ENCODE results near the gene CADM4. TPM values are rescaled to one million over a fixed set of nuclear protein-coding genes. Genes with fewer than 3 reads are reported as not detected.
A peak's percentile ranks its signal among the peaks of the same experiment; 100 is the strongest.
"Not testable (repeated sequence)": the region's sequence is repeated elsewhere in the genome, so short reads cannot be mapped to it uniquely, and the experiment has no call there.

CADM4 gene, protein sequence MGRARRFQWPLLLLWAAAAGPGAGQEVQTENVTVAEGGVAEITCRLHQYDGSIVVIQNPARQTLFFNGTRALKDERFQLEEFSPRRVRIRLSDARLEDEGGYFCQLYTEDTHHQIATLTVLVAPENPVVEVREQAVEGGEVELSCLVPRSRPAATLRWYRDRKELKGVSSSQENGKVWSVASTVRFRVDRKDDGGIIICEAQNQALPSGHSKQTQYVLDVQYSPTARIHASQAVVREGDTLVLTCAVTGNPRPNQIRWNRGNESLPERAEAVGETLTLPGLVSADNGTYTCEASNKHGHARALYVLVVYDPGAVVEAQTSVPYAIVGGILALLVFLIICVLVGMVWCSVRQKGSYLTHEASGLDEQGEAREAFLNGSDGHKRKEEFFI
- 10.5 and 23.0 TPM in 2 replicates for total RNA-seq

DNA sequence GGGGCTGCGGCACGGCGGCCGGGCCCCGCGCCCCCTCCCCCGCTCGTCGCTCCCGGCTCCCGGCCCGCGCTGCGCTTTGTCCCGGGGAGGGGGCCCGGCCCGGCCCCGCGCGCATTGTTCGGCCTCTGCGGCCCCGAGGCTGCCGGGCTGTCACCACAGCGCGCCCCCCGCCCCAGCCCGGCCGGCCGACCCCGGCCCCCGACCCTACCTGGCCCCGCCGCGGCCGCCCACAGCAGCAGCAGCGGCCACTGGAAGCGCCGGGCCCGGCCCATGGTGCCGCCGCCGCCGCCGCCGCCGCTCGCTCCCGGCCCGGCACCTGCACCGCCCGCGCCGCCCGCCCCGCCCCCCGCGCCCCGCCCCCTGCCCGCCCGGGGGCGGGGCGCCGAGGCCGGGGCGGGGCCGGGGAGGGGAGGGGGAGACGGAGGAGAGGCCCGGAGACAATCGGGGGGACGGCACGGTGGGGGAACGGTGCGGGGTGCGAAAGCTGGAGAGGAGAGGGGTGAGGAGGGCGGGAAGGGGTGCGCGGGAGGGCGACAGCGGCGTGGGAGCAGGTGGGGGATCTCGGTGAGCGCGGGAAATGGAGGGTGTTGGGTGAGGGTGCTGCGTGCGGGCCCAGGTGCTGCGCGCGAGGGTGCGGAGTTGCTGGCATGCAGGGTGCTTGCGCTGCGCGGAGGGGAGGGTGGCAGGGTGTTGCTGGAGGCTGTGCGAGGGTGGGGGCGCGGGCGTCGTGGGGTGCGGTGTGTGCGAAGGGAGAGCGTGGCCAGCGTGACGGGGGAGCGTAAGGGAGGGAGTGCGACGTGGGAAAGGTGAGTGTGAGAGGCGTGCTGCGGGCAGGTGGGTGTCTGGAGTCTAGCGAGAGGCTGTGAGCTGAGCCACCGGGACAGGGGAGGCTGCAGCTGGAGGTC lies at the start of gene CADM4:
TSS of gene CADM4 (minus strand) at position 332 of the 905 bp plus-strand sequence. CDS start at position 272, 60 bp downstream.
- peak in 1 of 2 donors; percentile 27 for DNase-seq (ENCODE audit: low read depth in 2 of 2)

GRCh38 chr19:43688059-43688701 lies 48.5 kb upstream of the CADM4 start:
- DNase-seq (ENCODE audit: low read depth in 2 of 2), result no peak

GRCh38 chr19:43687660-43687997 lies 48.0 kb upstream of the CADM4 start:
- DNase-seq (ENCODE audit: low read depth in 2 of 2), result no peak

GRCh38 chr19:43684326-43684725 lies 44.7 kb upstream of the CADM4 start:
- DNase-seq (ENCODE audit: low read depth in 2 of 2), result no peak

DNA sequence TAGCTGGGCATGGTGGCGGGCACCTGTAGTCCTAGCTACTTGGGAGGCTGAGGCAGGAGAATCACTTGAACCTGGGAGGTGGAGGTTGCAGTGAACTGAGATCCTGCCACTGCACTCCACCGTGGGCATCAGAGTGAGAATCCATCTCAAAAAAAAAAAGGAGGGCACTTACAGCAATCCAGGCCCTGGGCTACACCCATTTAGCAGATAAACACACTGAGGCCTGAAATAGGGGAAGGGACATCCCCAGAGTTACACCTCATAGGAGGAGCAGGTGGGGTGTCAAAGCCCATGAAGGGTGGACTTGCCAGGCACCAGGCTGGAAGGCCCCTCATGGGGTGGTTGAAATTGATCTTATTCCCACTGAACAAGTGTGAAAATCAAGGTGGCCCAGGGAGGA lies 44.3 kb upstream of the CADM4 start:
- DNase-seq (ENCODE audit: low read depth in 2 of 2), result no peak

GRCh38 chr19:43682824-43683661 lies 43.4 kb upstream of the CADM4 start:
- no peak for DNase-seq (ENCODE audit: low read depth in 2 of 2)

- not testable (repeated sequence) for DNase-seq (ENCODE audit: low read depth in 2 of 2)
These were observed 42.6 kb upstream of the CADM4 start for GRCh38 chr19:43682269-43682668.

GRCh38 chr19:43681821-43682220 lies 42.2 kb upstream of the CADM4 start:
- DNase-seq (ENCODE audit: low read depth in 2 of 2), result no peak

DNA sequence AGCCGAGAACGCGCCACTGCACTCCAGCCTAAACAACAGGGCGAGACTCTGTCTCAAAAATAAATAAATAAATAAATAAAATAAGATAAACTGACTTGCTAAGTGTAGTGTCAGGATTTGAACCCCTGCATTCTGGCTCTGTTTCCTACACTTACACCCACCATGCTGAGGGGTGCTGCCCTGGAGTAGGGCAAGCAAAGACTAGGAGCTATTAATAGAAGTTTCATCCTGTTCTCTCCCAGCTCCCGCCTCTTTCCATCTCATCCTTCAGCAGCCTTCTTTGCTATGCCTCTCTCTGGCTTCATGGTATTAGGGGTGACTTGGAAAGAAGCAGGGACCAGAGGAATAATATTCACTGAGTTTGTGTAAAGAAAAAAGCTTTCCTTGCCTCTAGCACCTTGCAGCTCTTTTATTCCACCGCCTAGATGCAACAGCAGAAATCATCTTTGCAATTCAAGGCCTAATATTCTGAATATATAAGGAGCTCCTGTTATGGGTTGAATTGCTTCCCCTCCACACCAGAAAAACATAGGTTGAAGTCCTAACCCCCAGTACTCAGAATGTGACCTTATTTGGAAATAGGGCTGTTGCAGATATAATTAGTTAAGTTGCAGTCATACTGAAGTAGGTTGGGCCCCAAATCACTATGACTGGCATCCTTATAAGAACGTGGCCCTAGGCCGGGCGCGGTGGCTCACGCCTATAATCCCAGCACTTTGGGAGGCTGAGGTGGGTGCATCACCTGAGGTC lies 39.0 kb upstream of the CADM4 start:
- DNase-seq (ENCODE audit: low read depth in 2 of 2), result no peak

DNA sequence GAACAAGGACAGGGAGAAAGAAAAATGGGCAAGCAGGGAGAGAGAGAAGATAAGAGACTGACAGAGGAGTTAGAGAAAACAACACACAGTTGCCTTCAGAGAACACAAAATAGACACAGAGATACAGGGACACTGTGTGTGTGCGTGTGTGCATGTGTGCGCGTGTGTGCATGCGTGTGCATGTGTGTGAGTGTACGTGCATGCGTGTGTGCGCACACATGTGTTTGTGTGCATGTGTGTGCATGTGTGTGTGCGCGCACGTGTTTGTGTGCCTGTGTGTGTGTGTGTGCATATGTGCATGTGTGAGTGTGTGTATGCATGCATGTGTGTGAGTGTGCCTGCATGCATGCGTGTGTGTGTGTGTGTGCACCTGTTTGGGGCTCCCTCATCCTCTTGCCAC lies 36.3 kb upstream of the CADM4 start:
- no peak for DNase-seq (ENCODE audit: low read depth in 2 of 2)

GRCh38 chr19:43675269-43675879 lies 35.7 kb upstream of the CADM4 start:
- peak in 1 of 2 donors; percentile 48 for DNase-seq (ENCODE audit: low read depth in 2 of 2)

DNA sequence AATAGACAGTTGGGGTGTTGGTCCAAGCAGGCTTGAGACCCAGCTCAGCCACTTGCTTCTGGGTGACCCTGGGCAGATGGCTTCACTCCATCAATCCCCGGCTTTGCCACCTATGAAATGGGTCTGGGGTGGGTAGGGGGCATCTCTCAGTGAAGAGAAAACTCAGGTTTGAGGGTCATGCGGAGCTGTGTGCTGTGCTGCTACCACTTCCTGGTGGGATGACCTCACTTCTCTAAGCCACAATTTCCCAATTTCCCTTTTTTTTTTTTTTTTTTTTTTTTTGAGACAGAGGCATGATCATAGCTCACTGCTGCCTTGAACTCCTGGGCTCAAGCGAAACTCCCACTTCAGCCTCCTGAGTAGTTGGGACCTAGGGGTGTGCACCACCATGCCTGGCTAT lies 34.9 kb upstream of the CADM4 start:
- DNase-seq (ENCODE audit: low read depth in 2 of 2), result peak in 1 of 2 donors; percentile 19

DNA sequence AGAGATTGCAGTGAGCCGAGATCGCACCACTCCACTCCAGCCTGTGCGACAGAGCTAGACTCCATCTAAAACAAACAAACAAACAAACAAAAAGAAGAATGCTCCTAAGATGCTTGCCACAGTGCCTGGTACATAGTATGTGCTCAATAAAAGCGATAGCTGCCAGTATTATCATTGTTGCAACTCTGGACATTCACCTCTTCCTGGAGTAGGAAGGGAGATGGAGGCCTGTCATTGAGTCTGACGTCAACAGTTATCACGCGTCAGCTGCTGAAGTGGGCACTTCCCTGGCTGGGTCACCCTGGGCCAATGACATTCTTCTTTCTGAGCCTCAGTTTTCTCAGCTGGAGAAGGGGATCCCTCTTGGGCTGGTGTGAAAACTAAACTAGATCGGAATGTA lies 34.5 kb upstream of the CADM4 start:
- no peak for DNase-seq (ENCODE audit: low read depth in 2 of 2)

- DNase-seq (ENCODE audit: low read depth in 2 of 2), result no peak
These were observed 34.0 kb upstream of the CADM4 start for GRCh38 chr19:43673637-43674036.

DNA sequence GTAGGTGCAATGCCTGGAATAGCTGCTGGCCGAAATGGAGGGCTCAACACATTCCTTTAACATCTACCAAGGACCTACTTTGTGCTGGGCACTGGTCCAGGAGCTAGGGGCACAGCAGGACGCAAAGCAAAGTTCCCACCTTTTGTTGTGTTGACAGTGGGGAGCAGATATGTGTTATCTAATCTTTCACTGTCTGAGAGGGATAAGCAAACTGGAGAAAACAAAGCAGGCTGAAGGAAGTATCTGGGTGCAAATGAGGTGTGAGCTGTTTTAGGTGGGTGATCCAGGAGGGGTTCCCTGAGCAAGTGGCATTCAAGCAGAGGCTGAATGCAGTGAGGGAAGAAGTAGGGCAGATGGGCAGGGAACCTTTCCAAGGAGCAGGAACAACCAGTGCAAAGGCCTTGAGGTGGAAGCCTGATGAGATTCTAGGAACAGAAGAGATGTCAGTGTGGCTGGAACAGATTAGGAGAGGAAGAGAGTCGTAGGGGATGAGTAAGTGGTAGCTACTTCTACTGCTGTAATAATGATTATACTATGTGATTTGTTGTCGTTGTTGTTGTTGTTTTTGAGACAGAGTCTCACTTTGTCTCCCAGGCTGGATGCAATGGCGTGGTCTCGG lies 32.5 kb upstream of the CADM4 start:
- no peak for DNase-seq (ENCODE audit: low read depth in 2 of 2)

DNA sequence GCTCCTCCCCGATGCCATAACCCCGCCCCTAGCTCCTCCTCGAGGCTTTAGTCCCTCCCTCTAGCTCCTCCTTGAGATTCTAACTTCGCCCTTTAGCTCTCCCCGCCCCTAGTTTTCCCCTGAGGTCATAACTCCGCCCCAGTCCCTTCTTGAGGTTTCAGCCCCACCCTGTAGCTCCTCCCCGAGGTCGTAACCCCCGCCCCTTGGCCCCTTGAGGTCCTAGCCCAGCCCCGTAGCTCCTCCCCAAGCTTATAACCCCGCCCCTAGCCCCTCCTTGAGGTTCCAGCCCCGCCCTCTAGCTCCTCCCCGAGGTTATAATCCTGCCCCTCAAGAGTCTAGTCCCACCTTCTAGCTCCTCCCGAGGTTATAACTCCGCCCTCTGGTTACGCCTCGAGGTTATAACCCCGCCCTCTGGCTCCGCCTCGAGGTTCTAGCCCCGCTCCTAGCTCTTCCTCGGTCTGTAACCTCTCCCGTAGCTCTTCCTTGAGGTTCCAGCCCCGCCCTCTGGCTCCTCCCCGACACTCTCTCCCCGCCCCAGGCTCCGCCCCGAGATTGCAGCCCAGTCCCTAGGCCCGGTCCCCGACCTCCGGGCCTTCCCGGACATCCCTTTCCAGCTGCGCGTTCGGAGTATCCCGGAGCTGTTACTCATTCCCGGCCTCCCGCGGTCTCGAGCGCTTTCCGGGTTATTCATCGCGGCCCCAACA lies 28.9 kb upstream of the CADM4 start:
- peak; percentile 99 for DNase-seq (ENCODE audit: low read depth in 2 of 2)

DNA sequence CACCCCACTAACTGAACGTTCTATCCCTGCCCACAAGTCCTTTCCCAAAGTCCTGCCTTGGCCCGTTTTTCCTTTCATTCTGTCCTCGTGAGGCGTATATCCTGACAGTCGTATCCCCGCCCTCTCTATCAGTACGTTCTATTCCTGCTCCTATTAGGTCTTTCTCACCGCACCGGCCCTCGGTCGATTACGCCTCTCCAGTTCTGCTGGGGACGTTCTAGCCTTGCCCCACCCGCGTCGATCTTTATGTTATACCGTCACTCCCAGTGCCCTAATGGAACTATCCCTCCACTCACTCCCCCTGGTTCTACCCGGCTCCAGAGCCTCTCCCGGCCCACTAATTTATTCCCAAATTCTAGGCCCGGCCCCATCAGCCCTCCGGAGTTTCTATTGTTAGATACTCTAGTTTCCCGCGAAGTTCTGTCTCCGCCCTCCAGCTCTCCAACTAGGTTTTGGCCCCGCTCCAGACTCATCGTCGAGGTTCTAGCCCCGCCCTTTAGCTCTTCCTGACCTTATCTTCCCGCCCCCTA lies 28.3 kb upstream of the CADM4 start:
- peak in 1 of 2 donors; percentile 62 for DNase-seq (ENCODE audit: low read depth in 2 of 2)

DNA sequence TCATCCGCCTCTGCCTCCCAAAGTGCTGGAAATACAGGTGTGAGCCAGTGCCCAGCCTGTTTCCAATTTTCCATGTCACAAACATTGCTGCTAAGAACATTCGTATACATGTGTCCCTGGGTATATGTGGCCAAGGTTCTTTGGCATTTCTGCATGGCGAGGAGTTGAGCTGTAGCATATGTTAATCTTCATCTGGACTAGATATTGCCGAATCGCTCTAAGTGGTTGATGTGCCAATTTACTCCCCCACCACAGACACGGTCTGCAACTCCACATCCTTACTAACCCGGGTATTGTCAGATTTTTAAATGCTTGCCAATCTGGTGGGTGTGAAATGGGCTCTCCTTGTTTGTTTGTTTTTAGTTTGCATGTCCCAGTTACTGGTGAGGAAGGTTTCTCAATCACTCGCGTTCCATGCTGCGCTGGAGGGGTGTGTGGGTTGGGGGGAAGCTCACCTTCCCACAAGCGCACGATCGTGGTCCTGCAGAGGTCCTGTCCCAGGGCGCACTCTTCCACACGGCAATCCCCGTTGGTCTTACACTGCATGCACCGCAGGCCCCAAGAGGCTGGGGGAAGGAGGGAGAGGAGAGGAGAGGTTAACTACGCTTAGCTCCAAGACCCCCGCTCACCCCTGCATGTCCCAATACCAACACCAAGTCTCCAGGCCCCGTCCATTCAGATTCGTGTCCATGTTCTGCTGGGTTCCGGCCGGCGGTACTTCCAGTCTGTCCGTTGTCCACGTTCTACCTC lies 27.7 kb upstream of the CADM4 start:
- no peak for DNase-seq (ENCODE audit: low read depth in 2 of 2)

Measured in lung microvascular endothelial cell (primary cell).